Nephron progenitor cell (in vitro differentiated cells): Measurements from ENCODE around the gene GATAD2B.

Experiments used
- DNase-seq: peaks from one replicate; pipeline ENCODE4 v3.0.0; 2021
- H3K27ac Mint-ChIP-seq: 2 replicates; pipeline ENCODE4 v1.8.0; 2021; ENCODE audit warnings: mild to moderate bottlenecking, moderate library complexity, mixed read lengths
- H3K27me3 Mint-ChIP-seq: 2 replicates; pipeline ENCODE4 v1.8.0; 2021; ENCODE audit warnings: mild to moderate bottlenecking, low read depth, mixed read lengths; ENCODE audit not compliant: poor library complexity
- H3K36me3 Mint-ChIP-seq: 2 replicates; pipeline ENCODE4 v1.8.0; 2021; ENCODE audit warnings: low read depth, mixed read lengths
- H3K4me1 Mint-ChIP-seq: 2 replicates; pipeline ENCODE4 v1.8.0; 2021; ENCODE audit warnings: mixed read lengths
- H3K4me3 Mint-ChIP-seq: 2 replicates; pipeline ENCODE4 v1.8.0; 2021; ENCODE audit warnings: mild to moderate bottlenecking, moderate library complexity, mixed read lengths
- H3K9me3 Mint-ChIP-seq: 2 replicates; pipeline ENCODE4 v1.8.0; 2021; ENCODE audit warnings: mild to moderate bottlenecking, moderate library complexity, mixed read lengths
- TF ChIP-seq, protein P1 (sequence below): fragments of 200-600 bp; sonication (generic); IDR thresholded peaks from 2 replicates; pipeline ENCODE4 v1.5.0; 2021; ENCODE audit warnings: antibody characterized with exemption

GATAD2B gene

DNA sequence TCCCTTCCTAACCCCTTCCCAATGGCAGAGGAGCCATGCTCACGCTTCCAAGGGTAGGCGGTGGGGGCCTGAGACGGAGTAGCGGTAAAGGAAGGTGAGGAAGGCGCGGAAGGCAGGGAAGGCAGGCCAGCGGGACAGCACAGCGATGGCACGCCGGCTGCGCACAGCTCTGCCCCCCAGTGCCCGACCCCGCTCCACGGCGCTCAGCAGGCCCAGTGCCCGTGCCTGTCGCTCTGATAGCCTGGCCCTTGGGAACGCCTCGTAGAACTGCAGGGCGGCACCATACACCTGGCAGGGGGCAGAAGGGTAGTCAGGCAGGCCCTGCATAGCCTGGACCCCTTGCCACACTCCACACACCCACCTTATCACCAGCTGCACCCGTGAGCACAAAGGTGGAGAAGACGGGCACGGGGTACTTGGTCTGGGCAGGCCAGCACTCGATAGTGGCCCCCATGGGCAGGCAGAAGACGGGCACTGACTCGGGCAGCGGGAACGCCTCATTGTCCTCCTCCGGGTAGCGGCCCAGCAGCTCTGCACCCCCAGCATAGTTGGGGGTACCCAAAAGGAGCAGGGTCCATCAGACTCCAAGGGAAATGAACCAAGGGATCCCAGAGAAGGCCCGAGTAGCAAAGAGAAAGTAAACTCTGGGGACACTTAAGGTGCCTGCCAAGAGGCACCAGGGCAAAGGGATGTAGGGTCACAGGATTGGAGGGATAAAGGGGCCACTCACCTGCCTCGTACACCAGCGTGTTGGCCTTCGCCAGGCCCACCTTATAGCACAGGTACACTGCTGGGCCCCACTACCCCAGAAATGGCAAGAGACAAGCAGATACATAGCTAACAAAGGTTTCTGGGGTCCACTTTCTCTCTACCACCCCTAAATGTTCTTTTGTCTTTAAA, 19.3 kb upstream of the GATAD2B start:
- DNase-seq, result no peak
- no peak overlapping the region for H3K4me3 Mint-ChIP-seq
- peaks cover 29% of the 10 kb centered on the region for H3K36me3 Mint-ChIP-seq
- peaks cover 2% of the 10 kb centered on the region for H3K27me3 Mint-ChIP-seq
- TF ChIP-seq, protein P1, sequence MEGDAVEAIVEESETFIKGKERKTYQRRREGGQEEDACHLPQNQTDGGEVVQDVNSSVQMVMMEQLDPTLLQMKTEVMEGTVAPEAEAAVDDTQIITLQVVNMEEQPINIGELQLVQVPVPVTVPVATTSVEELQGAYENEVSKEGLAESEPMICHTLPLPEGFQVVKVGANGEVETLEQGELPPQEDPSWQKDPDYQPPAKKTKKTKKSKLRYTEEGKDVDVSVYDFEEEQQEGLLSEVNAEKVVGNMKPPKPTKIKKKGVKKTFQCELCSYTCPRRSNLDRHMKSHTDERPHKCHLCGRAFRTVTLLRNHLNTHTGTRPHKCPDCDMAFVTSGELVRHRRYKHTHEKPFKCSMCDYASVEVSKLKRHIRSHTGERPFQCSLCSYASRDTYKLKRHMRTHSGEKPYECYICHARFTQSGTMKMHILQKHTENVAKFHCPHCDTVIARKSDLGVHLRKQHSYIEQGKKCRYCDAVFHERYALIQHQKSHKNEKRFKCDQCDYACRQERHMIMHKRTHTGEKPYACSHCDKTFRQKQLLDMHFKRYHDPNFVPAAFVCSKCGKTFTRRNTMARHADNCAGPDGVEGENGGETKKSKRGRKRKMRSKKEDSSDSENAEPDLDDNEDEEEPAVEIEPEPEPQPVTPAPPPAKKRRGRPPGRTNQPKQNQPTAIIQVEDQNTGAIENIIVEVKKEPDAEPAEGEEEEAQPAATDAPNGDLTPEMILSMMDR, result no peak
- no peaks in the 10 kb centered on the region for H3K9me3 Mint-ChIP-seq
- H3K27ac Mint-ChIP-seq, result no peak overlapping the region
- H3K4me1 Mint-ChIP-seq, result peaks cover 20% of the 10 kb centered on the region

GRCh38 chr1:153940756-153941155, 18.0 kb upstream of the GATAD2B start:
- H3K27me3 Mint-ChIP-seq, result peaks cover 2% of the 10 kb centered on the region
- H3K36me3 Mint-ChIP-seq, result peaks cover 40% of the 10 kb centered on the region
- H3K4me1 Mint-ChIP-seq, result peaks cover 15% of the 10 kb centered on the region
- no peak overlapping the region for H3K4me3 Mint-ChIP-seq
- TF ChIP-seq, protein P1, result no peak
- no peak for DNase-seq
- H3K9me3 Mint-ChIP-seq, result no peaks in the 10 kb centered on the region
- no peak overlapping the region for H3K27ac Mint-ChIP-seq

GRCh38 chr1:153939476-153939875, 16.7 kb upstream of the GATAD2B start:
- peaks cover 2% of the 10 kb centered on the region for H3K27me3 Mint-ChIP-seq
- no peaks in the 10 kb centered on the region for H3K9me3 Mint-ChIP-seq
- no peak overlapping the region for H3K27ac Mint-ChIP-seq
- H3K4me1 Mint-ChIP-seq, result peaks cover 3% of the 10 kb centered on the region
- no peak for DNase-seq
- TF ChIP-seq, protein P1, result no peak
- peaks cover 52% of the 10 kb centered on the region for H3K36me3 Mint-ChIP-seq
- no peak overlapping the region for H3K4me3 Mint-ChIP-seq

- Mint-ChIP-seq H3K27ac (no peak overlapping the region), H3K4me1 (no peaks in the 10 kb centered on the region), H3K36me3 (peaks cover 55% of the 10 kb centered on the region), H3K4me3 (no peak overlapping the region), H3K27me3 (peaks cover 2% of the 10 kb centered on the region), H3K9me3 (no peaks in the 10 kb centered on the region)
- DNase-seq, result no peak
- TF ChIP-seq, protein P1, result no peak
Observed at GRCh38 chr1:153938996-153939395, 16.2 kb upstream of the GATAD2B start.

- no peak for DNase-seq
- H3K9me3 Mint-ChIP-seq, result no peaks in the 10 kb centered on the region
- H3K4me1 Mint-ChIP-seq, result no peaks in the 10 kb centered on the region
- no peak overlapping the region for H3K4me3 Mint-ChIP-seq
- peaks cover 60% of the 10 kb centered on the region for H3K36me3 Mint-ChIP-seq
- H3K27ac Mint-ChIP-seq, result no peak overlapping the region
- TF ChIP-seq, protein P1, result no peak
- H3K27me3 Mint-ChIP-seq, result peaks cover 2% of the 10 kb centered on the region
Observed at GRCh38 chr1:153937331-153937730, 14.6 kb upstream of the GATAD2B start.
